Skin epidermis (tissue), 12 donors: ENCODE results near the gene PM20D1.

Experiments used
- H3K27ac ChIP-seq, 21 experiments: fragments of 200-600 bp; sonication (generic) in 11 of 21; one replicate each; pipeline ENCODE4 v1.5.0; 2020; ENCODE audit warnings: mild to moderate bottlenecking in 3 of 21, inconsistent platforms in 2 of 21, moderate library complexity in 2 of 21
- H3K4me3 ChIP-seq, 7 experiments: fragments of 200-600 bp; sonication (generic) in 2 of 7; one replicate each; pipeline ENCODE4 v1.5.0; 2020; ENCODE audit warnings: inconsistent platforms in 2 of 7, mild to moderate bottlenecking in 2 of 7, moderate library complexity in 1 of 7

PM20D1 gene

GRCh38 chr1:205783433-205783795 lies 66.5 kb downstream of the PM20D1 start:
- Histone ChIP-seq H3K4me3 (no peak overlapping the region), H3K27ac (no peak overlapping the region)

- Histone ChIP-seq H3K27ac (no peak overlapping the region), H3K4me3 (no peak overlapping the region)
These were observed 67.1 kb downstream of the PM20D1 start for GRCh38 chr1:205782627-205783432.

GRCh38 chr1:205780335-205780734 lies 69.6 kb downstream of the PM20D1 start:
- no peak overlapping the region for H3K4me3 ChIP-seq

More at GRCh38 chr1:205780335-205780734, 69.6 kb downstream of the PM20D1 start:
- H3K27ac ChIP-seq = no peak overlapping the region
